Activated naive CD8-positive, alpha-beta T cell treated with anti-CD3 and anti-CD28 coated beads, Interleukin-2, amount 50 U/mL, for 24 hours (primary cell): ENCODE measurements around the gene RASSF5.

Experiments used
- ATAC-seq: fragments of 150-1000 bp; cut with Tn5 transposase; one replicate; pipeline ENCODE4 v1.10.0; 2021
- DNase-seq: peaks from one replicate; pipeline ENCODE4 v3.0.0; 2021
- H3K27ac Mint-ChIP-seq: one replicate; pipeline ENCODE4 v1.8.0; 2021; ENCODE audit warnings: mild to moderate bottlenecking, mixed read lengths
- H3K27me3 Mint-ChIP-seq: one replicate; pipeline ENCODE4 v1.8.0; 2021; ENCODE audit warnings: mixed read lengths
- H3K36me3 Mint-ChIP-seq: one replicate; pipeline ENCODE4 v1.8.0; 2021; ENCODE audit warnings: low read depth, mixed read lengths
- H3K4me1 Mint-ChIP-seq: one replicate; pipeline ENCODE4 v1.8.0; 2021; ENCODE audit warnings: mixed read lengths
- H3K4me3 Mint-ChIP-seq: one replicate; pipeline ENCODE4 v1.8.0; 2021; ENCODE audit warnings: mild to moderate bottlenecking, moderate library complexity, mixed read lengths
- H3K9me3 Mint-ChIP-seq: one replicate; pipeline ENCODE4 v1.8.0; 2021; ENCODE audit warnings: mixed read lengths

RASSF5 gene

DNA sequence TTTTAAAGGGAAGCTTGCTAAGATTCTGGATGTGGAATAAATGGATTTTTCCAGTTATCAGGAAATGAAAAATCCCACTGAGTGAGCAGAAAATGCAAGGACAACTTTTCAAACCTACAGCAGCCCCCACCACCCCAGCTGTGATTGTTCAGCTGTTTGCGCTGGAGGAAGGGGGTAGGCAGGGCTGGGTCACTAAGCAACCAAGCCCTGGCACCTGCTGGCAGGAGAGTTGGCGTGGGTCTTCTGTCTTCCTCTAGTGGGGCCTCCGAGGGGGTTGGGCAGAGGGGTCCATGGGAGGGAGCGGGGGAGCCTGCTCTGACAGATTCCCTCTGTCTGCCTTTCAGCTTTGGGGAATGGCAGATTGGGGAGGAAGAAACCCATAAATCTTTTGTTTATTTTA, 59.7 kb downstream of the RASSF5 start:
- Mint-ChIP-seq H3K36me3 (peaks cover 89% of the 10 kb centered on the region), H3K4me3 (peak overlapping the region; percentile 88), H3K4me1 (peaks cover 100% of the 10 kb centered on the region), H3K27me3 (peaks cover 2% of the 10 kb centered on the region), H3K9me3 (no peaks in the 10 kb centered on the region), H3K27ac (peak overlapping the region; percentile 100)
- ATAC-seq (no peak), DNase-seq (no peak)

DNA sequence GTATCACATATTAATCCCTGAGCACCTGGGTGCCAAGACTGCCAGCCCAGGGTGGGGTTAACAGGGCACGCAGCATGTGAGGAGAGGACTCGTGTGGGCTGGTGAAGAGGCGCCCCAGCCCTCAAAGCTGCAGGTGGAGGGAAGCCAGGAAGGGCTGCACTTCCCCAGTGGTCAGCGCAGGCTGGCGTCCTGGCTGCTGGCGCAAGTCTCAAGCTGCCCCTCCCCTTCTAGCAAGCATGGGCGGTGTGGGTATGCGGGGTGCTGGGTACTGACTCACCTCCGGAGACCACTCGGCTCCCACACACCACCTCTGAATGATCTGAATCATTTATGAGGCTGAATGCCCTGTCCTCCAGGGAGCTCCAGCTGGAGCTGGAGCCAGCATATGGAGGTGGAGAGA, 60.9 kb downstream of the RASSF5 start:
- Mint-ChIP-seq H3K36me3 (peaks cover 89% of the 10 kb centered on the region), H3K9me3 (no peaks in the 10 kb centered on the region), H3K4me3 (peak overlapping the region; percentile 88), H3K4me1 (peaks cover 100% of the 10 kb centered on the region), H3K27me3 (peaks cover under 1% of the 10 kb centered on the region), H3K27ac (peak overlapping the region; percentile 100)
- DNase-seq: no peak
- ATAC-seq: peak; percentile 72

DNA sequence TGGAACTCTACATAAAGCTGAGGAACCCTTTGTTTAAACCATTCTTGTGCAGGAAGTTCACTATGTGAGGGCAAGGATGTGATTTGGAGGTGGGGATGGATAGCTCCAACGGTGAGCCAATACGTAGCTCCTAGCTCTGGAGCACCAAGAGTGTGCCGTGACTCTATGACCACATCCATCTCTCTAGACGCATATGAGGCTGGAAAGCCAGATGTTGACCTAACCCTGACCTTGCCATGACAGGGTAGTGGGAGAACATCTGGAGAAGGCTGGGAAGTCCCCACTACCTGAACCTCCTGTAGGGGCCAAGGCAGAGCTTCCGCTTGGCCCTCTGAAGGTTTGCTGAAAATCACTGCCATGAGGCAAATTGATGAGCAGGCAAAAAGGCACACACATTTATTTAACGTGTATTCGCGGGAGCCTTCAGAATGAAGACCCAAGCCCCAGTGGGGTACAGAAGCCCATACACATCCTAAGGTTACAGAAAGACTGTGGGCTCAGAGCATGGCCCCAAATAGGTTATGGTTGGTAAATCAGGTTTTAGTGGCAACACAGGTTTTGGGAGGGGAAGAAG, 61.5 kb downstream of the RASSF5 start:
- peak overlapping the region; percentile 100 for H3K27ac Mint-ChIP-seq
- peaks cover 89% of the 10 kb centered on the region for H3K36me3 Mint-ChIP-seq
- H3K4me1 Mint-ChIP-seq: peaks cover 100% of the 10 kb centered on the region
- H3K4me3 Mint-ChIP-seq: peak overlapping the region; percentile 88
- no peaks in the 10 kb centered on the region for H3K27me3 Mint-ChIP-seq
- no peaks in the 10 kb centered on the region for H3K9me3 Mint-ChIP-seq
- ATAC-seq (peak; percentile 30), DNase-seq (no peak)

DNA sequence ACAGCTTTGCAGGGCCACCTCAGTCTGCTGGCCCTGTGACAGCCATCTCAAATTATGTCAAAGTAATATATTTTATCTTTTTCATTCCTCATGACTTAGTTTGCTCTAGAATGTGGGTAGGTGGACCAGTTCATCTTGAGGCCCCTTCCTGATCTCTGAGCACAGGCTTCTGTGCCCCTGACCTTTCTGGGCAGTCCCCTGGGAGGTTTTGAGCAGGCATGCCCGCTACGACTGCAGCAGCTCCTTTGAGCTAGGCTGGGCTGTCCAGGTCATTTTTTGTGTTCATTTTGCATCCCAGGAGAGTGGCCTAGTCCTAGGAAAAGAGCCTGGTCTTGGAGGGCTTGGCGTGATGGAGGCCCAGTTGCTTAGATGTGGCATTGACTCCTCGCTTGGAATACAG, 62.2 kb downstream of the RASSF5 start:
- Mint-ChIP-seq H3K36me3 (peaks cover 88% of the 10 kb centered on the region), H3K4me3 (peak overlapping the region; percentile 88), H3K27me3 (no peaks in the 10 kb centered on the region), H3K9me3 (no peaks in the 10 kb centered on the region), H3K27ac (peak overlapping the region; percentile 100), H3K4me1 (peaks cover 100% of the 10 kb centered on the region)
- ATAC-seq (no peak), DNase-seq (peak; percentile 27)

DNA sequence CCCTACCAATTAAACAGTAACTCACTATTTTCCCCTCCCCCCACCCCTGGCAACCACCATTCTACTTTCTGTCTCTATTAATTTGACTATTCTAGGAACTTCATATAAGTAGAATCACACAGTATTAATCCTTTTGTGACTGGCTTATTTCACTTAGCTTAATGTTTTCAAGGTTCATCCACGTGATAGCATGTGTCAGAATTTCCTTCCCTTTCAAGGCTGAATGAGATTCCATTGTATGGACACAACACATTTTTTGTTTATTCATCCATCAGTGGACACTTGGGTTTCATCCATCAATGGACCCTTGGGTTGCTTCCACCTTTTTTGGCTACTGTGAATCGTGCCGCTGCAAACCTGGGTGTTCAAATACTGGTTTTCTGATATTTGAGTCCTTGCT, 63.2 kb downstream of the RASSF5 start:
- H3K4me3 Mint-ChIP-seq: peak overlapping the region; percentile 88
- H3K36me3 Mint-ChIP-seq: peaks cover 83% of the 10 kb centered on the region

DNA sequence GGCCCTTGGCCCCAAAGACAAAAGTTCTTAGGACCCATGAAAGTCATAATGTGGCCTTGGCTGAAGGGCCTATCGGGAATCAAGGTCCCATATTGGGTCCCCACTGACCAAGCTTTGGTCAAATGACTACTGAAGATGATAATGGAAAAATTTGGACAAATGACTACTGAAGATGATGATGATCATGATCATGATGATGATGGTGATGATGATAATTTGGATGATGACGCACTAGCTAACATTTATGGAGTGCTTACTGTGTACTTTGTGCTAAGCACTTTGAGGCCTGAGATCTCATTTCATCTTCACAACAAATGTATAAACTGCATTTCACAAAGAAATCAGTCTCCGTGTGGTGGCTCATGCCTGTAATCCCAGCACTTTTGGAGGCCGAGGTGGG, 65.5 kb downstream of the RASSF5 start:
- no peak for DNase-seq
- H3K4me1 Mint-ChIP-seq: peaks cover 100% of the 10 kb centered on the region
- H3K9me3 Mint-ChIP-seq: no peaks in the 10 kb centered on the region
- H3K27me3 Mint-ChIP-seq: no peaks in the 10 kb centered on the region
- no peak for ATAC-seq
- H3K4me3 Mint-ChIP-seq: no peak overlapping the region
- H3K36me3 Mint-ChIP-seq: peaks cover 80% of the 10 kb centered on the region
- H3K27ac Mint-ChIP-seq: peak overlapping the region; percentile 100

More for the DNA sequence above, 63.2 kb downstream of the RASSF5 start:
- no peak for ATAC-seq
- Mint-ChIP-seq H3K27me3 (no peaks in the 10 kb centered on the region), H3K27ac (peak overlapping the region; percentile 100), H3K9me3 (no peaks in the 10 kb centered on the region), H3K4me1 (peaks cover 100% of the 10 kb centered on the region)
- no peak for DNase-seq

DNA sequence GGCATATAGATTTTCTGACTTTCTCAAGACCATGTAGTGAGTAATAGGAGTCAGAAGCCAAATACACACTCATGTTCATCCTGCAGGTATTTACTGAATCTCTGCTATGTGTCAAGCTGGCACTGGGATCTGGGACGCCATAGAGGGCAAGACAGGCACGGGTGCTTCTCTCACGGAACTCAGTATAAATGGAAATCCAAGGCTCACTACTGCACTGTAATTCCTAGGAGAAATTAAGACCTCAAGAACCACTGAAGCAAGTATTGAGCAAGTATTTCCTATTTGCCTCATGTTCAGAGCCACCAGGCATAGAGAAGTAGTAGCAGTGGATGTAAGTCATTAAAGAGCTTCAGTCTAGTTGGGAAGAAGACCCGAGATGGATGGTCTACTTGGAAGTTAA, 66.0 kb downstream of the RASSF5 start:
- Mint-ChIP-seq H3K36me3 (peaks cover 80% of the 10 kb centered on the region), H3K4me3 (peak overlapping the region; percentile 30), H3K4me1 (peaks cover 100% of the 10 kb centered on the region), H3K27me3 (no peaks in the 10 kb centered on the region), H3K27ac (peak overlapping the region; percentile 100), H3K9me3 (no peaks in the 10 kb centered on the region)
- ATAC-seq: no peak
- DNase-seq: no peak

DNA sequence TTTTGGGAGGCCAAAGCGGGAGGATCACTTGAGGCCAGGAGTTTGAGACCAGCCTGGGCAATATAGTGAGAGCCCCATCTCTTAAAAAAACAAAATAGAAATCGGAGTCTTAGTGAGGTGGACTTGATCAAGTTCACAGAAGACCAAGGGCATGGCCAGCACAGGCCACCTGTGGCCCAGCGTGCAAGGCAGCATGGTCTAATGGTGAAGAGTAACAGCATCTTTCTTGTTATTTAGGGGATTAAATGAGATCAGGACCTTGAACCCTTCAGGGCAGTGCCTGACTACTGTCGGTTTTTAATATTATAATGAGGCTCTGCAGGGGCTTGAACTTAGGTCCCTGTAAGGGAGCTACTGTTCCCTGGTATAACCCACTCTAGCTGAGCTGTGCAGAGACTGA, 66.4 kb downstream of the RASSF5 start:
- H3K4me3 Mint-ChIP-seq: peak overlapping the region; percentile 59
- peak overlapping the region; percentile 100 for H3K27ac Mint-ChIP-seq
- H3K4me1 Mint-ChIP-seq: peaks cover 100% of the 10 kb centered on the region
- ATAC-seq (no peak), DNase-seq (no peak)
- no peaks in the 10 kb centered on the region for H3K27me3 Mint-ChIP-seq
- H3K9me3 Mint-ChIP-seq: no peaks in the 10 kb centered on the region
- peaks cover 78% of the 10 kb centered on the region for H3K36me3 Mint-ChIP-seq

DNA sequence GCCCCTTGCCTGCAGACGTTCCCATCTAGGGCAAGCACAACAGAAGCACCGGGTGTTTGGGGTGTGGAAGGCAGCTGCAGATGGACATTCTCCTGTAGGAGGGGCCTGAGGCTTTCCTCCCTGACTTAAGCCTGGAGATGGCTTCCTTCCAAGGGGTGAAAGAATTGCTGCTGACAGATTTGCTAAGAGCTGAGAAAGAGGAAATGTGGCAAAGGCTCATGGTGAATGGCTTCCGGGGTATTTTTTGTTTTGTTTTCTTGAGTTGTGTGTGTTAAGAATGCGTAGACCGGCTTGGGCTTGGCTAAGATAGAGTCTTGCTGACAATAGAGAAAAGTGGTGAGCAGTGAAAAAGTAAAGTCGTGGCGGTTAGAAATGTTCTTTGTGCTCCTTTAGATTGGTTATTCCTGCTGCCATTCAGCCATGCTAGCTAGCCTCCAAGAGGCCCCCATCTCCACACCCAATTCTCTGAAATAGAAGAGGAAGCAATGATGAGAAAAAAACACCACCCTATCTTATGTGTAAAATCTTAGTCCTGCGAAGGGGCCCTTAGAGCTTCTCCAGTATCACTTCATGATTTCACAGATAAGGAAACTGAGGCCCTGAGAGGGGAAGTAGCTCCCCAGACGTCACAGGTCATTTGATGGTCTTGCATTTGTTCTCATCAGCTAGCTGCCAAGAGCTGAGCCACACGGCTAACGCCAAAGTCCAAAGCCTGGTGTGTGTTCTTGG, 68.0 kb downstream of the RASSF5 start:
- ATAC-seq (peak; percentile 1), DNase-seq (peak; percentile 23)
- no peaks in the 10 kb centered on the region for H3K9me3 Mint-ChIP-seq
- peak overlapping the region; percentile 62 for H3K4me3 Mint-ChIP-seq
- H3K36me3 Mint-ChIP-seq: peaks cover 73% of the 10 kb centered on the region
- no peaks in the 10 kb centered on the region for H3K27me3 Mint-ChIP-seq
- peak overlapping the region; percentile 100 for H3K27ac Mint-ChIP-seq
- peaks cover 100% of the 10 kb centered on the region for H3K4me1 Mint-ChIP-seq

DNA sequence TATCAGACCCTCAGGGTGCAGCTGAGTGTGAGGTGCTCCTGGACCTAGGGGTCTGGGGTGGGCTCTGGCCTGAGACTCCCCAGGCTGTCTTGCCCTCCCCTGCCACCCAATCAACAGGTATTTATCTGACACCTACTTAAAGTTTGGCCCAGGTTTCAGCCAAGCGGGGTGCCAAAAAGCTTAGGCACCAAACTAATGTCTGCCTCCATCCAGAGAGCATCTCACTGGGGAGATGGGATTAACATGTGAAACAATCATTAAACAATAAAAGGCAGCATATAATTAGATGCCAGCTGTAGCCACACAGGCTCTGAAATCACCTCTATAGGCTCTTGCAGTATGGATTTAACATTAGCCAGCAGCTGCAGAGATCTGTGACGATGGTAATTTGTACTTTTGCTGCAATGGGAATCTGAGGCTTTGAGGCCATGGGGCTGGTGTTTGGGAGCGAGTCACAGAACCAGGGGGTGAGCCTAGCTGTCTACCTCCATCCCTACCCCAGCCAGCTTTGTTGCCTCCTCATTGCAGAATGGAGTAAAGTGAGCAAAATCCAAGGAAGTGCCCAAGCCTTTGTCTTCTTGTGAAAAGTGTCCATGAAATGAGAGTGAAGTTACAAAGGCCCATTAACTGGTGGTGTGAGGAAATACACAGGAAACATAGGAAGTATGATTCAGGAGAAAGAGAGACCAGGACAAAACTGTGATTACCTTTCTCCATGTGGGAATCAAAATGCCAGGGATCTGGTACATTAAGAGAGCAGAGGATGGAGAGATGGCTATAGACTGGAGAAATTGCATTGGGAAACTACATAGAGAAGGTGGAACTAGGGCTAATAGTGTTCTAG, 68.8 kb downstream of the RASSF5 start:
- peak overlapping the region; percentile 62 for H3K4me3 Mint-ChIP-seq
- DNase-seq (peak; percentile 18), ATAC-seq (no peak)
- H3K9me3 Mint-ChIP-seq: no peaks in the 10 kb centered on the region
- H3K27ac Mint-ChIP-seq: peak overlapping the region; percentile 100
- peaks cover 74% of the 10 kb centered on the region for H3K36me3 Mint-ChIP-seq
- no peaks in the 10 kb centered on the region for H3K27me3 Mint-ChIP-seq
- H3K4me1 Mint-ChIP-seq: peaks cover 100% of the 10 kb centered on the region

DNA sequence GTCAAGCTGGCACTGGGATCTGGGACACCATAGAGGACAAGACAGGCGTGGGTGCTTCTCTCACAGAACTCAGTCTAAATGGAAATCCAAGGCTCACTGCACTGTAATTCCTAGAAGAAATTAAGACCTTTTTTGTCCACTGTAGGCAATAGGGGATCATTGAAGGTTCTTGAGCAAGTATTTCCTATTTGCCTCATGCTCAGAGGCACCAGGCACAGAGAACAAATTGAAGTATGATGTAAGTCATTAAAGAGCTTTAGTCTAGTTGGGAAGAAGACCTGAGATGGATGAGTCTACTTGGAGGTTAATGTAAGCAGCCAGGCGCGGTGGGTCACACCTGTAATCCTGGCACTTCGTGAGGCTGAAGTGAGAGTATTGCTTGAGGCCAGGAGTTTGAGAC, 70.3 kb downstream of the RASSF5 start:
- peaks cover 70% of the 10 kb centered on the region for H3K36me3 Mint-ChIP-seq
- H3K4me1 Mint-ChIP-seq: peaks cover 100% of the 10 kb centered on the region
- H3K27me3 Mint-ChIP-seq: no peaks in the 10 kb centered on the region
- DNase-seq (peak; percentile 16), ATAC-seq (no peak)
- peak overlapping the region; percentile 100 for H3K27ac Mint-ChIP-seq
- no peaks in the 10 kb centered on the region for H3K9me3 Mint-ChIP-seq
- H3K4me3 Mint-ChIP-seq: peak overlapping the region; percentile 58

DNA sequence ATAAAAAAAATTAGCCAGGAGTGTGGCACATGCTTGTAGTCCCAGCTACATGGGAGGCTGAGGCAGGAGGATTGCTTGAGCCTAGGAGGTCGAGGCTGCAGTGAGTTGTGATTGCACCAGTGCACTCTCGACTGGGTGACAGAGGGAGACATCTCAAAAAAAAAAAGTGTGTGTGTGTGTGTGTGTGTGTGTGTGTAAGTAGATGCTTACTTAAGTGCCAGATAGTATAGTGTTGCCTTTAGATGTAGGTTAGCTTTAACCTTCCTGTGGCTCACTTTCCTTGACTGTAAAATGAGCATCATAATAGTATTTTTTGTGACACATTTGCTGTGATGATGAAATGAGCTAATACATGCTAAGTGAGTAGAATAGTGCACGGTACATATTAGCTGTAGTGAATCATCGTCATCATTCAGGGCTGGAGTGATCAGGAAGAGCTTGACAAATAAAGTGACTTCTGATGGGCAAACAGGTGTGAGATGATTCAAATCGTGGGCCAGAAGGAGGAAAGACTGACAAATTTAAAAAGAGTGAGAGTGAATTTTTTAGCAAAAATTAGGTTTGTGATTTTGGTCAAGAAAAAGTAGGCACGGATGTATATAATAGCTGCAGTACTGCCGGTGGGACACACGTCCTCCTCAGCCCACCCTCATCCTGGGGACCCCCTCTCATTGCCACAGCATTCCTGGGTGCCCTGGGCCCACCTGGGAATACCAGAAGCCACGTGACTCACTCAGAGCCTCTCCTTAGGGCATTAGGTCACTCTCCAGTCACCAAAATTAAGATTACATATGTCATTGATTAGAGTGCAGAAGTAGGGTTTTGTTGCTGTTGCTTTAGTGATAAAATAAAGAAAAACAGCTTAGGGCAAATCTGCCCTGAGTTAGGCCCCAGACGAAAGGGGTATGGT, 71.0 kb downstream of the RASSF5 start:
- ATAC-seq: peak; percentile 62
- Mint-ChIP-seq H3K4me1 (peaks cover 100% of the 10 kb centered on the region), H3K36me3 (peaks cover 70% of the 10 kb centered on the region)

DNA sequence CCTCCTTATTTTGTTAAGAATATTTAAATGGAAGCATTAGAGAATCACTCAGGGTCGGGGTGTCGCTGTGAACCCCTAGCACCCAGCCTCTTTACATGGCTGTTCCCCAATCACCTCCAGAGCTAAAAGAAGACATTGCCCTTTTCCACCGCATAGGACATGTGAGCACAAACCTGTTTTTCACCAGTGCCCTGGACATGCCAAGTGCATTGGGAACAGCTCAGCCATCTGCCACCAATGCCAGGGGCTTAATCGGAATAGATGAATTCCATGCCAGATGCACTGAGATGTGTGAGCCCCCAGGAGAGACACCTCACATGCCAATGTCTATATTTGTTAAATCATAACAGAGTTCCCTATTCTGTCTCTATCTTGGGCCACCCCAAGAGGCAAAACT, 71.6 kb downstream of the RASSF5 start:
- H3K27ac Mint-ChIP-seq: peak overlapping the region; percentile 100
- peaks cover 100% of the 10 kb centered on the region for H3K4me1 Mint-ChIP-seq
- peaks cover 71% of the 10 kb centered on the region for H3K36me3 Mint-ChIP-seq
- ATAC-seq (no peak), DNase-seq (no peak)
- no peaks in the 10 kb centered on the region for H3K27me3 Mint-ChIP-seq
- H3K4me3 Mint-ChIP-seq: peak overlapping the region; percentile 58
- no peaks in the 10 kb centered on the region for H3K9me3 Mint-ChIP-seq

More for the DNA sequence above, 71.0 kb downstream of the RASSF5 start:
- no peaks in the 10 kb centered on the region for H3K9me3 Mint-ChIP-seq
- H3K27me3 Mint-ChIP-seq: no peaks in the 10 kb centered on the region
- H3K4me3 Mint-ChIP-seq: peak overlapping the region; percentile 58
- peak overlapping the region; percentile 100 for H3K27ac Mint-ChIP-seq
- DNase-seq: no peak
